Lower lobe of right lung (tissue), 2 donors: ENCODE data around the gene IPCEF1. TPM values are rescaled to one million over a fixed set of nuclear protein-coding genes. Genes with fewer than 3 reads are reported as not detected.

Experiments used
- ATAC-seq, 2 donors: fragments of 200-7000 bp; cut with Tn5 transposase; one replicate each; pipeline ENCODE4 v1.9.1; 2020 to 2022; ENCODE audit warnings: mild to moderate bottlenecking in 2 of 2, moderate library complexity in 2 of 2
- DNase-seq: peaks from one replicate; pipeline ENCODE4 v3.0.0-alpha.2; 2020
- H3K27ac ChIP-seq: fragments of 200-600 bp; one replicate; pipeline ENCODE4 v1.8.0; 2022
- H3K27me3 ChIP-seq: fragments of 200-600 bp; one replicate; pipeline ENCODE4 v1.8.0; 2022; ENCODE audit warnings: low read depth
- H3K36me3 ChIP-seq: fragments of 200-600 bp; one replicate; pipeline ENCODE4 v1.8.0; 2022; ENCODE audit warnings: mild to moderate bottlenecking
- H3K4me1 ChIP-seq: fragments of 200-600 bp; one replicate; pipeline ENCODE4 v1.8.0; 2022
- H3K4me3 ChIP-seq: fragments of 200-600 bp; one replicate; pipeline ENCODE4 v1.8.0; 2022; ENCODE audit warnings: mild to moderate bottlenecking
- H3K9me3 ChIP-seq: fragments of 200-600 bp; one replicate; pipeline ENCODE4 v1.8.0; 2022
- intact Hi-C: fragments of 100-400 bp; cut with DNase I; formaldehyde crosslinking; loops from one replicate; pipeline ENCODE4 v1.11.0; 2022
- total RNA-seq: library from RNA; stranded (reverse); fragmentation: NEBNext Ultra II Directional; extraction: Animal tissue kit (Norgen Biotek cat#: 25700); gene quantifications from one replicate; pipeline ENCODE4 v1.2.1, GENCODE V29; 2021
- TF ChIP-seq, protein P1 (sequence below): fragments of 200-600 bp; IDR thresholded peaks from one replicate; pipeline ENCODE4 v1.8.0; 2022; ENCODE audit warnings: antibody characterized with exemption, mild to moderate bottlenecking
- donor health status: DM: no; HTN: yes; CAD: no; lungs with severe emphysema.

Gene IPCEF1
- total RNA-seq, 1 donor from 2014 or later = 7.9 TPM

- TF ChIP-seq, protein P1, sequence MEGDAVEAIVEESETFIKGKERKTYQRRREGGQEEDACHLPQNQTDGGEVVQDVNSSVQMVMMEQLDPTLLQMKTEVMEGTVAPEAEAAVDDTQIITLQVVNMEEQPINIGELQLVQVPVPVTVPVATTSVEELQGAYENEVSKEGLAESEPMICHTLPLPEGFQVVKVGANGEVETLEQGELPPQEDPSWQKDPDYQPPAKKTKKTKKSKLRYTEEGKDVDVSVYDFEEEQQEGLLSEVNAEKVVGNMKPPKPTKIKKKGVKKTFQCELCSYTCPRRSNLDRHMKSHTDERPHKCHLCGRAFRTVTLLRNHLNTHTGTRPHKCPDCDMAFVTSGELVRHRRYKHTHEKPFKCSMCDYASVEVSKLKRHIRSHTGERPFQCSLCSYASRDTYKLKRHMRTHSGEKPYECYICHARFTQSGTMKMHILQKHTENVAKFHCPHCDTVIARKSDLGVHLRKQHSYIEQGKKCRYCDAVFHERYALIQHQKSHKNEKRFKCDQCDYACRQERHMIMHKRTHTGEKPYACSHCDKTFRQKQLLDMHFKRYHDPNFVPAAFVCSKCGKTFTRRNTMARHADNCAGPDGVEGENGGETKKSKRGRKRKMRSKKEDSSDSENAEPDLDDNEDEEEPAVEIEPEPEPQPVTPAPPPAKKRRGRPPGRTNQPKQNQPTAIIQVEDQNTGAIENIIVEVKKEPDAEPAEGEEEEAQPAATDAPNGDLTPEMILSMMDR = no peak
- no peaks in the 10 kb centered on the region for H3K4me1 ChIP-seq
- no peak overlapping the region for H3K27ac ChIP-seq
- ATAC-seq (no peak), DNase-seq (no peak)
- intact Hi-C loops = no loop called here
- H3K4me3 ChIP-seq = no peak overlapping the region
- H3K36me3 ChIP-seq = no peaks in the 10 kb centered on the region
- H3K27me3 ChIP-seq = no peaks in the 10 kb centered on the region
- no peaks in the 10 kb centered on the region for H3K9me3 ChIP-seq
Observed at GRCh38 chr6:154267508-154268106, 89.0 kb downstream of the IPCEF1 start.

DNA sequence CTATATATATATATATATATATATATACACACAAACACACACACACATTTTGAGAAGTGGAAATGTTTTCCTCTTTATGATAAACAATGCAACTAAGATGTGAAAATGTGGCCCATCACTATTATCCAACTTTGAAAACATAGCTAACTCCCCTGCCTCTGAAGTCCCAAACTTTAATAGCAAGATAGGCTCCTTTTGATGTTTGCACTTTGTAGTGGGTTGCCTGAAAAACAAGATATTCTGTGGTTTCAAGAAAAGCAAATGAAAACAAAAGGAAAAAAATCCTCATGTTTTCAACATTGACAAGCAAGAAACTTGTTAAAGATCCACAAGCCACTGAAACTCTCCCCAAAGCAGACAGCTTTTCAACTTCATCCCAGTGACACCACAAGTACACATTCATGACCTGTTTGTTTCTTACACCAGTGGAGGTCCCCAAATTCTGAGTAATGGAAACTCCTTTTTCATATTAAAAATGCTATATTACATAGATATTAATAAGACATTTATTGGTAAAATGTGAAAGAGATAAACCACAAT lies 90.0 kb downstream of the IPCEF1 start:
- ATAC-seq = no peak
- no peaks in the 10 kb centered on the region for H3K36me3 ChIP-seq
- intact Hi-C loops = no loop called here
- no peaks in the 10 kb centered on the region for H3K4me1 ChIP-seq
- DNase-seq = no peak
- no peak overlapping the region for H3K4me3 ChIP-seq
- H3K27me3 ChIP-seq = no peaks in the 10 kb centered on the region
- no peaks in the 10 kb centered on the region for H3K9me3 ChIP-seq
- no peak overlapping the region for H3K27ac ChIP-seq
- TF ChIP-seq, protein P1 = no peak

- H3K27ac ChIP-seq = no peak overlapping the region
- no peak overlapping the region for H3K4me3 ChIP-seq
- ATAC-seq (no peak), DNase-seq (no peak)
- TF ChIP-seq, protein P1 = no peak
- H3K4me1 ChIP-seq = no peaks in the 10 kb centered on the region
- intact Hi-C loops = no loop called here
- H3K9me3 ChIP-seq = no peaks in the 10 kb centered on the region
- no peaks in the 10 kb centered on the region for H3K36me3 ChIP-seq
- no peaks in the 10 kb centered on the region for H3K27me3 ChIP-seq
Observed at GRCh38 chr6:154261688-154262397, 94.8 kb downstream of the IPCEF1 start.

DNA sequence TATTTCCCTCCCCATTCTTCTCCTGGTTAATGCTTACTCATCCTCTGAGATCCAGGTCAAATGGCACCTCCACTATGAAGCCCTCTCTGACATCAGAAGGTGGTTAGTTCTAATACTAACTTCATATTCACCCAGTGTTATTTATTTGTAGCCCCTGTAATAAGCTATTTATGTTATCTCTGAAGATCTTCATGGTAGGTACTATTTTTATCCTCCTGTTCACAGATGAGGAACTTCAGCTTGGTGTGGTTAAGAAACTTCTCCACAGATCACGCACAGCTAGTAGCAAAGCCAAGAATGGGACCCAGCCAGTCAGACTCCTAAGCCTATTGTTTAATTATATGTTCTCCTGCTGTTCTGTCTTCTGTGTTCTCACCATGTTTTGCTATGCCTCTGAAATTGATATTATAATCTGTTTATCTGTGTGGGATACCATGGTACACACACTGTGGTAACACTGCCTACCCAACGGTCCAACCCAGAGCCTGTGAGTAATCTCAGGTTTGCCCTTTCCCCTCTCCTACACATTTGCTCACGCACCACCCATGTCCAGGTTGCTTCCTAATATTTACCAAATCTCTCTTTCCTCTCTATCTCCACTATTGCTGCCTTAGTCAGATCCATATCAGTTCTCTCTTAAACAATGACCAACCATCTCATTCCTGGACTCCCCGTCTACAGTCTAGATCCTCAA lies 98.4 kb downstream of the IPCEF1 start:
- no peaks in the 10 kb centered on the region for H3K9me3 ChIP-seq
- DNase-seq (no peak), ATAC-seq (peak; percentile 43 to 51)
- H3K36me3 ChIP-seq = no peaks in the 10 kb centered on the region
- no peak overlapping the region for H3K4me3 ChIP-seq
- H3K4me1 ChIP-seq = no peaks in the 10 kb centered on the region
- intact Hi-C loops = no loop called here
- no peaks in the 10 kb centered on the region for H3K27me3 ChIP-seq
- H3K27ac ChIP-seq = no peak overlapping the region
- TF ChIP-seq, protein P1 = no peak

- no peaks in the 10 kb centered on the region for H3K36me3 ChIP-seq
- H3K27ac ChIP-seq = no peak overlapping the region
- H3K4me1 ChIP-seq = no peaks in the 10 kb centered on the region
- H3K4me3 ChIP-seq = no peak overlapping the region
- no peaks in the 10 kb centered on the region for H3K9me3 ChIP-seq
- H3K27me3 ChIP-seq = no peaks in the 10 kb centered on the region
- no peak for DNase-seq
- intact Hi-C loops = no loop called here
- TF ChIP-seq, protein P1 = no peak
- peak; percentile 71 to 79 for ATAC-seq
Observed at GRCh38 chr6:154257067-154257466, 99.5 kb downstream of the IPCEF1 start.
